GM10266 (cell line): ENCODE results near the gene SUGCT.

Source experiments
- DNase-seq: peaks from one replicate; pipeline ENCODE4 v3.0.0; 2012; ENCODE audit errors: extremely low spot score
- TF ChIP-seq, protein P1 (sequence below): IDR thresholded peaks from 2 replicates; pipeline ENCODE4 v1.5.1; 2012; ENCODE audit warnings: mild to moderate bottlenecking, low read depth; ENCODE audit not compliant: control insufficient read depth, insufficient read depth; ENCODE audit errors: missing control alignments

SUGCT gene

DNA sequence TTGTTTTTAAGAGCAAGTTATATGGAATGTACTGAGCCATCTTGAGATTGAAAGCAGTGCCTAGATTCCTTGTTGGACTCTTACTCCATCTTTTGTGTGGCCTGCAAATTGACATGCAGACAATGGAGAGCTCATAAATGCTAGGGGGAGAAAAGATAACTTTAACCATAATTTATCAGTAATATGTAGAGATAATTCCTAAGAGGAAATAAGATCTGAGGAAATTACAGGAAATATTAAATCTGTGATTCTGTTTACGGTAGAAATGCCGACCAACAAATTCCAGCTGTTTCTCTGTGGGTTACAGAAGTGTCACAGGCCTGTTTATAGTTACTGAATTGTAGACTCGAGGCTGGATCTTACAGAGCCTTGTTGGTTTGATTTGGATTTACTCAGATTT, 348.0 kb downstream of the SUGCT start:
- TF ChIP-seq, protein P1, sequence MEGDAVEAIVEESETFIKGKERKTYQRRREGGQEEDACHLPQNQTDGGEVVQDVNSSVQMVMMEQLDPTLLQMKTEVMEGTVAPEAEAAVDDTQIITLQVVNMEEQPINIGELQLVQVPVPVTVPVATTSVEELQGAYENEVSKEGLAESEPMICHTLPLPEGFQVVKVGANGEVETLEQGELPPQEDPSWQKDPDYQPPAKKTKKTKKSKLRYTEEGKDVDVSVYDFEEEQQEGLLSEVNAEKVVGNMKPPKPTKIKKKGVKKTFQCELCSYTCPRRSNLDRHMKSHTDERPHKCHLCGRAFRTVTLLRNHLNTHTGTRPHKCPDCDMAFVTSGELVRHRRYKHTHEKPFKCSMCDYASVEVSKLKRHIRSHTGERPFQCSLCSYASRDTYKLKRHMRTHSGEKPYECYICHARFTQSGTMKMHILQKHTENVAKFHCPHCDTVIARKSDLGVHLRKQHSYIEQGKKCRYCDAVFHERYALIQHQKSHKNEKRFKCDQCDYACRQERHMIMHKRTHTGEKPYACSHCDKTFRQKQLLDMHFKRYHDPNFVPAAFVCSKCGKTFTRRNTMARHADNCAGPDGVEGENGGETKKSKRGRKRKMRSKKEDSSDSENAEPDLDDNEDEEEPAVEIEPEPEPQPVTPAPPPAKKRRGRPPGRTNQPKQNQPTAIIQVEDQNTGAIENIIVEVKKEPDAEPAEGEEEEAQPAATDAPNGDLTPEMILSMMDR, result no peak

GRCh38 chr7:40483630-40484029, 348.8 kb downstream of the SUGCT start:
- no peak for DNase-seq
- TF ChIP-seq, protein P1, result no peak

More for the DNA sequence above, 348.0 kb downstream of the SUGCT start:
- DNase-seq, result no peak

- TF ChIP-seq, protein P1, result no peak
- no peak for DNase-seq
Measured at GRCh38 chr7:40489844-40490602, 355.2 kb downstream of the SUGCT start.

GRCh38 chr7:40490603-40490924, 355.8 kb downstream of the SUGCT start:
- no peak for DNase-seq
- TF ChIP-seq, protein P1, result no peak

DNA sequence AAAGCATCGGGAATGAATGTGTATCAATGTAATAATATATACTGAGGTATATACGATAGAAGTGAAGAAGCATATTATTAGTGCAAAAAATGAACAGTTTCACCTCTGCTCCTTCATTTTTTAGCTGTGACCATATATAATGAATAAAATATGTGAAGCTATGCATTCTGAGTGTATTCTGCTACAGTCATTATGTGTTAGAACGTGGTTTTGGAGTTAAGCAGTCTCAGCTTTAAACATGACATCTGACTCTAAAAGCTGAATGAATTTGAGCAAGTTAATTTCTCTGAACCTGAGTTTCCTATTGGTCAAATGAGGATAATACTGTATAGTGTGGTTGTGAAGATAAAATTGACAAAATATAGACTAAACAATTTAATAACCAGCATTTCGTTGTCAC, 358.1 kb downstream of the SUGCT start:
- no peak for DNase-seq
- TF ChIP-seq, protein P1, result no peak

DNA sequence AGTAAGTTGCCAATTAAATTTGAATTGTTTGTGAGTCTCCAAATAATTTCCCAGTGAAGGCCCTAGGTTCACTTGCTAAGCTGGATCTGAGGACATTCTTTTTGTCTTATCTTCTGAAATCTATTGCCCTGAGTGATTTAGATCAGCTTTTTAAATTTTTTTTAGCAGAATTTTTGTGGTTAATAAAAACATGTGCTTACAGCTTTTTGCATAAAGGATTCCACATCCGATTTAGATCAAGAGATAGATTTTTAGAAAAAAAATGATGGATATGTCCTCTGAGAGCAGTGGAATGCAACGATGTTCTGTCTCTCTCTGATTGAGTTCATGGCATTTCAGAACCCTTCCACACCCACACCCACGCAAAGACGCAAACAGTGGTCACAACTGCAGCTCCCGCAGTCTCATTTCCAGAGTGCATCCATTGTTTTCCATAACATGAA, 358.8 kb downstream of the SUGCT start:
- TF ChIP-seq, protein P1, result no peak
- DNase-seq, result no peak

DNA sequence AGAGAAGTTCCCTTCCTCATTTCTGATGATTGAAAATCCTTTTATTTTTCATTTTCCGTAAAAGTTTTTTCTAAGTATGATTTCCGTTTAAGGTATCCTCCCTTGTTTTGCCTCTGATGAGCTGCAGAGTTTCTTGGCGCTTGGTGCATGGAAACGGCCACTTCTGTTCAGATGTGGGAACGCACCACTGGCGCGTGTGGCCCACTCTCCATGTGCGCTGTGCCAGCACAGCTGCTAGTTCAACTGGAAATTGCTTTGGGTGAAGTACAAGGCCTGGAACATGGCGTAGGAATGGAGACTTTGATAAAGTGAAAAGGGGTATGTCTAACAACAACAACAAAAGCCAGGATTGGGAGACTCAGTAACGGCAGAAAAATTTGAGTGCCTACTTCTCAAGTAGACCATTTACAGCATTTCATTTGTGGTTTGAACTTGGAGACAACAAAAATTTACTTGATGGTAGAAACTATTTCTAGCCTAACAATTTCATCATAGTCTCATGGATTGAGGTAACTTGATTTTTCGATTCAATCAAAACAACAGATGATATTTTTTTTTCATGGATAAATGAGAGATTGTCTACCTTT, 364.2 kb downstream of the SUGCT start:
- DNase-seq, result no peak
- TF ChIP-seq, protein P1, result no peak
